Measurements from ENCODE around the gene ALG1.
"Not testable (repeated sequence)": the region's sequence is repeated elsewhere in the genome, so short reads cannot be mapped to it uniquely, and the experiment has no call there.

DNA sequence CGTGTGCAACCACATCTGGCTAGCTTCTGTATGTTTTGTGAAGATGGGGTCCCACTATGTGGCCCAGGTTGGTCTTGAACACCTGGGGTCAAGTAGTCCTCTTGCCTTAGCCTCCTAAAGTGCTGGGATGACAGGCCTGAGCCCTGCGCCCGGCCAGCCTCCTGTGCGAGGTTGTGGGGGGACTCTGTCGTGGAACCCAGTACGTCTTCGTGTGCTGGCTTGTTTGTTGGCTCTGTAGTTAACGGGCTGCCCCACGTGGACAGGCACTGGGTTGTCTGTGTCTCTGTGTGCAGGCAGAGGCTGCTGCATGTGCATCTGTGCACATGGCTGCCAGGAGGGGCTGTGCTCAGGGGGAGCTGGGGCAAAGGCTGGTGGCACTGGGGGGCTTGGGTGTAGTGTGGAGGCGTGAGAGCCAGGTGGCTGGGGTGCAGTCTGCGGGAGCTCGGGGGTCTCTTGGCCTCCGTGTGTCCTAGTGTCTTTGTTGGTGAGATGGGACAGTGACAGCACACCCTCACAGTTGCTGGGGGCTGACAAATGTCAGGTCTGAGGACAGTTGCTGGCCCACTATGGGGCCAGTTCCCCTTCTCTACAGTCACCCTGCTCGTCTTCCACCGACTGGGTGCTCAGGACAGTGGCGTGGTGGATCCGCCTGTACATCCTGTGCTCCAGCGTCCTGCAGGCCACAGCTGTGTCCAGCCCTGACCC is 16.6 kb downstream of the ALG1 start:
- not testable (repeated sequence) for TF ChIP-seq EZH2 (optimal IDR thresholded peaks at IDR 0.05; ENCODE audit: low read depth, low read length); CTCF (IDR thresholded peaks at IDR 0.05; ENCODE audit: low read length)
